ENCODE data around the gene CCNL2. TPM values are rescaled to one million over a fixed set of nuclear protein-coding genes. Genes with fewer than 3 reads are reported as not detected.

CCNL2 gene
- total RNA-seq, 1 experiment from 2014 or later: 206 TPM

DNA sequence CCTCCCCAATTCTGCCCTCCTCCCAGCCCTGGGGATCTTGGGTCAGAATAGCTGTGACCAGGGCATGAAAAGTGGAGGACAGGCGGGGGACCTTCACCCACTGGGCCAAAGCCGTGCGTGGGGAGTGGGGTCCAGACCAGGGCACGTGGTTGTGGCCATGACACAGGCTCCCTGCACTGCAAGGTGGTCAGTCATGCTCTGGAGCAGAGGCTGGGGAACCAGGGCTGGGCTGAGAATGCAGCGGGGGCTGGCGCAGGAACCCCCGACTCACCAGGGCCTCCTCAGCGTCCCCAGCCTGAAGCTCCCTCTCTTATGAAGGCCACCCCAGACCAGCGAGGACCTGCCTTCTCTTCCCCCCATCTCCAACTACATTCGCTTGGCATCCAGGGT, 52.6 kb downstream of the CCNL2 start:
- H3K4me3 ChIP-seq (ENCODE audit: low read depth, low read length, poor library complexity, severe bottlenecking): no peak overlapping the region

DNA sequence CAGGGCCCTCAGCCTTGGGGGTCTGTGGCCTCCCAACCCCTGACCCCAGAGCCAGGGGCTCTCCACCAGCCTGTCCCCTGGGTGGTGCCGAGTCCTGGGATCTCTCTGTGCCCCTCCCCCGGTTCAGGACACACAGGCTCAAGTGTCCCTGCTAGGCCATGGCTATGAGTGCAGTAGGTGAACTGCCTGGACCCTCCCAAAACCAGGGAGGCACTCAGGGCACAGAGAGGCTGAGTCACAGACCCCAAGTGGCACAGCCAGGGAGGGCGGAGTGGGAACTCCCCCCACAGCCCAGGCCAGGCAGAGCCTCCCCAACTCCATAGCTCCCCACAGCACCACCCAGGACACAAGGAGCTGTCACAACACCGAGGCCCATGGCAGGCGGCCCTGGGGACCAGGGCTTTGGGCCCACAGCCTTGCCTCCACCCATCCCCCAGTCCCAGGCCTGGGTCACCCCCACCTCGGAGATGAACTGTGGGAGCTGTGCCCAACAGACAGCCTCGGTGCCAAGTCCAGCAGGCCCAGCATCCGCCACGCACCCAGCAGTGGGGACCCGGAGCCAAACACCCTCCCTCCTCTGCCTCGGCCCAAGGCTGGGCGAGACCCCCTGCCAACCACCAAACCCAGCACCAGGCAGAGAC, 53.2 kb downstream of the CCNL2 start:
- intact Hi-C loops (cut with micrococcal nuclease; ENCODE audit: unreplicated experiment): no loop called here
- DNase-seq (ENCODE audit: low spot score): no peak
- H3K4me3 ChIP-seq (ENCODE audit: low read depth, low read length, poor library complexity, severe bottlenecking): no peak overlapping the region
- ChIA-PET POLR2A (ENCODE audit: low non-redundant PET) (no interaction called here), CTCF (no interaction called here)
- no TSS peak for BruUV-seq (replicated peaks)
- peaks cover 3% of the 10 kb centered on the region for H3K4me1 ChIP-seq (ENCODE audit: insufficient read depth, low read length, poor library complexity, severe bottlenecking)
- no peaks in the 10 kb centered on the region for H3K27me3 ChIP-seq (replicated peaks; ENCODE audit: insufficient read depth, low read depth, low read length, poor library complexity)
- H3K36me3 ChIP-seq (ENCODE audit: insufficient read depth, low read length, poor library complexity, severe bottlenecking): peaks cover 3% of the 10 kb centered on the region
- TF ChIP-seq, protein P1, sequence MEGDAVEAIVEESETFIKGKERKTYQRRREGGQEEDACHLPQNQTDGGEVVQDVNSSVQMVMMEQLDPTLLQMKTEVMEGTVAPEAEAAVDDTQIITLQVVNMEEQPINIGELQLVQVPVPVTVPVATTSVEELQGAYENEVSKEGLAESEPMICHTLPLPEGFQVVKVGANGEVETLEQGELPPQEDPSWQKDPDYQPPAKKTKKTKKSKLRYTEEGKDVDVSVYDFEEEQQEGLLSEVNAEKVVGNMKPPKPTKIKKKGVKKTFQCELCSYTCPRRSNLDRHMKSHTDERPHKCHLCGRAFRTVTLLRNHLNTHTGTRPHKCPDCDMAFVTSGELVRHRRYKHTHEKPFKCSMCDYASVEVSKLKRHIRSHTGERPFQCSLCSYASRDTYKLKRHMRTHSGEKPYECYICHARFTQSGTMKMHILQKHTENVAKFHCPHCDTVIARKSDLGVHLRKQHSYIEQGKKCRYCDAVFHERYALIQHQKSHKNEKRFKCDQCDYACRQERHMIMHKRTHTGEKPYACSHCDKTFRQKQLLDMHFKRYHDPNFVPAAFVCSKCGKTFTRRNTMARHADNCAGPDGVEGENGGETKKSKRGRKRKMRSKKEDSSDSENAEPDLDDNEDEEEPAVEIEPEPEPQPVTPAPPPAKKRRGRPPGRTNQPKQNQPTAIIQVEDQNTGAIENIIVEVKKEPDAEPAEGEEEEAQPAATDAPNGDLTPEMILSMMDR (conservative IDR thresholded peaks at IDR 0.05; ENCODE audit: low read depth, low read length): no peak
- no peaks in the 10 kb centered on the region for H3K9me3 ChIP-seq (ENCODE audit: low read depth, low read length, poor library complexity, severe bottlenecking)
- no peak overlapping the region for H3K27ac ChIP-seq (ENCODE audit: low read depth, low read length, poor library complexity, severe bottlenecking)

More for the DNA sequence above, 52.6 kb downstream of the CCNL2 start:
- no peak for TF ChIP-seq EZH2 (IDR thresholded peaks at IDR 0.05; ENCODE audit: borderline replicate concordance, low read depth, low read length, poor library complexity, severe bottlenecking)
- TF ChIP-seq, protein P1 (conservative IDR thresholded peaks at IDR 0.05; ENCODE audit: low read depth, low read length): no peak
- no peak for DNase-seq (ENCODE audit: low spot score)
- Histone ChIP-seq H3K9me3 (ENCODE audit: low read depth, low read length, poor library complexity, severe bottlenecking) (no peaks in the 10 kb centered on the region), H3K27ac (ENCODE audit: low read depth, low read length, poor library complexity, severe bottlenecking) (no peak overlapping the region), H3K27me3 (replicated peaks; ENCODE audit: insufficient read depth, low read depth, low read length, poor library complexity) (no peaks in the 10 kb centered on the region), H3K36me3 (ENCODE audit: insufficient read depth, low read length, poor library complexity, severe bottlenecking) (no peaks in the 10 kb centered on the region), H3K4me1 (ENCODE audit: insufficient read depth, low read length, poor library complexity, severe bottlenecking) (peaks cover 3% of the 10 kb centered on the region)
- ChIA-PET POLR2A (ENCODE audit: low non-redundant PET) (no interaction called here), CTCF (no interaction called here)
- BruUV-seq (replicated peaks): no TSS peak
- intact Hi-C loops (cut with micrococcal nuclease; ENCODE audit: unreplicated experiment): no loop called here

DNA sequence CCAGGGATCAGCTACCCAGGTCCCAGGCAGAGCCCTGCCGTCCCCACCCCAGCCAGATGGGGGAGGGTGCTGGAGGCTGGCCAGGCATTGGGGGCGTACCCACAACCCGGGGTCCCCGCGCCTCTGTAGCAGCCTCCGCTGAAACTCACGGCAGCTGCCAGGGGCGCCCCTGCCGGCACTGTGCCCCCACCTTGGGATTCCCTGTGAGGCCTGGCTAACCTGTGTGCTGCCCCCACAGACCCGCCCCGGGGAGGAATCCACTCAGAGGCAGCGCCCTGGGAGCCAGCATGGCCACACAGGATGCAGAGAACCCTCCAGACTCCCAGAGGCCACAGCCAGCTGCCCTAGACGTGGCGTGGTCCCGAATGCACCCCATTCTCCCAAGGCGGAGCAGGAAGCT, 53.8 kb downstream of the CCNL2 start:
- no peaks in the 10 kb centered on the region for H3K9me3 ChIP-seq (ENCODE audit: low read depth, low read length, poor library complexity, severe bottlenecking)
- intact Hi-C loops (cut with micrococcal nuclease; ENCODE audit: unreplicated experiment): no loop called here
- POLR2A ChIA-PET (ENCODE audit: low non-redundant PET): no interaction called here
- no peaks in the 10 kb centered on the region for H3K27me3 ChIP-seq (replicated peaks; ENCODE audit: insufficient read depth, low read depth, low read length, poor library complexity)
- BruUV-seq (replicated peaks): no TSS peak
- DNase-seq (ENCODE audit: low spot score): no peak
- H3K4me1 ChIP-seq (ENCODE audit: insufficient read depth, low read length, poor library complexity, severe bottlenecking): peaks cover 3% of the 10 kb centered on the region
- H3K27ac ChIP-seq (ENCODE audit: low read depth, low read length, poor library complexity, severe bottlenecking): no peak overlapping the region
- no peak overlapping the region for H3K4me3 ChIP-seq (ENCODE audit: low read depth, low read length, poor library complexity, severe bottlenecking)
- CTCF ChIA-PET: no interaction called here
- TF ChIP-seq EZH2 (IDR thresholded peaks at IDR 0.05; ENCODE audit: borderline replicate concordance, low read depth, low read length, poor library complexity, severe bottlenecking): no peak
- TF ChIP-seq, protein P1 (conservative IDR thresholded peaks at IDR 0.05; ENCODE audit: low read depth, low read length): no peak
- H3K36me3 ChIP-seq (ENCODE audit: insufficient read depth, low read length, poor library complexity, severe bottlenecking): peaks cover 3% of the 10 kb centered on the region
